Ascending aorta (tissue), 2 donors: ENCODE measurements around the gene F10. TPM values are rescaled to one million over a fixed set of nuclear protein-coding genes. Genes with fewer than 3 reads are reported as not detected.

Experiments used
- DNase-seq, 2 donors: peaks; one replicate each; pipeline ENCODE4 v3.0.0-alpha.2; 2019; ENCODE audit warnings: low spot score in 2 of 2
- H3K27ac ChIP-seq, 2 donors: fragments of 200-600 bp; sonication (generic); one replicate each; pipeline ENCODE4 v1.5.1; 2016 to 2017; ENCODE audit warnings: mild to moderate bottlenecking in 1 of 2
- H3K27me3 ChIP-seq: fragments of 200-600 bp; sonication (generic); one replicate; pipeline ENCODE4 v1.5.1; 2017
- H3K36me3 ChIP-seq, 2 donors: fragments of 200-600 bp; sonication (generic); one replicate each; pipeline ENCODE4 v1.5.1; 2016
- H3K4me1 ChIP-seq, 2 donors: fragments of 200-600 bp; sonication (generic); one replicate each; pipeline ENCODE4 v1.5.1; 2016 to 2017; ENCODE audit warnings: mild to moderate bottlenecking in 1 of 2
- H3K4me3 ChIP-seq, 2 donors: fragments of 200-600 bp; sonication (generic); one replicate each; pipeline ENCODE4 v1.5.1; 2016 to 2017; ENCODE audit warnings: mild to moderate bottlenecking in 1 of 2
- H3K9me3 ChIP-seq, 2 donors: fragments of 200-600 bp; sonication (generic); one replicate each; pipeline ENCODE4 v1.5.1; 2016
- CTCF ChIP-seq, 3 experiments: fragments of 200-600 bp in 2 of 3; fragments of 450-650 bp in 1 of 3; sonication (generic) in 2 of 3; IDR thresholded peaks; one replicate each; pipeline ENCODE4 v1.5.1; 2016 to 2019; ENCODE audit warnings: antibody characterized with exemption in 3 of 3, mild to moderate bottlenecking in 1 of 3, moderate library complexity in 1 of 3
- intact Hi-C: fragments of 100-400 bp; cut with DNase I; formaldehyde crosslinking; loops from one replicate; pipeline ENCODE4 v1.15.1; 2023
- total RNA-seq: library from RNA; depleted of rRNA; stranded (reverse); fragments of >200 nt; gene quantifications from one replicate; pipeline ENCODE4 v1.1.0, GENCODE V29; 2016

The F10 gene
- total RNA-seq, 1 donor from 2014 or later, result 15.8 TPM

- H3K9me3 ChIP-seq, result no peaks in the 10 kb centered on the region
- no peak overlapping the region for H3K4me3 ChIP-seq
- peak in 1 of 2 donors; percentile 44 for DNase-seq
- intact Hi-C loops, result no loop called here
- no peak for TF ChIP-seq CTCF (IDR thresholded peaks at IDR 0.05)
- no peaks in the 10 kb centered on the region for H3K36me3 ChIP-seq
- no peaks in the 10 kb centered on the region for H3K27me3 ChIP-seq
- no peaks in the 10 kb centered on the region for H3K4me1 ChIP-seq
- H3K27ac ChIP-seq, result no peak overlapping the region
These were observed 3.3 kb upstream of the F10 start for GRCh38 chr13:113119166-113119821.

- TF ChIP-seq CTCF (IDR thresholded peaks at IDR 0.05), result no peak
- no peaks in the 10 kb centered on the region for H3K36me3 ChIP-seq
- no peak overlapping the region for H3K4me3 ChIP-seq
- no peak overlapping the region for H3K27ac ChIP-seq
- H3K9me3 ChIP-seq, result no peaks in the 10 kb centered on the region
- H3K4me1 ChIP-seq, result no peaks in the 10 kb centered on the region
- intact Hi-C loops, result no loop called here
- peak in 1 of 2 donors; percentile 50 for DNase-seq
- H3K27me3 ChIP-seq, result no peaks in the 10 kb centered on the region
These were observed 2.8 kb upstream of the F10 start for GRCh38 chr13:113119822-113120189.

- intact Hi-C loops, result no loop called here
- Histone ChIP-seq H3K4me1 (no peaks in the 10 kb centered on the region), H3K36me3 (no peaks in the 10 kb centered on the region), H3K27me3 (no peaks in the 10 kb centered on the region), H3K4me3 (no peak overlapping the region), H3K9me3 (no peaks in the 10 kb centered on the region), H3K27ac (no peak overlapping the region)
- no peak for TF ChIP-seq CTCF (IDR thresholded peaks at IDR 0.05)
- peak in 1 of 2 donors; percentile 53 for DNase-seq
These were observed 2.1 kb upstream of the F10 start for GRCh38 chr13:113120300-113121182.

GRCh38 chr13:113121183-113121927, 1.2 kb upstream of the F10 start:
- no peaks in the 10 kb centered on the region for H3K27me3 ChIP-seq
- no peaks in the 10 kb centered on the region for H3K36me3 ChIP-seq
- no peak overlapping the region for H3K4me3 ChIP-seq
- no peak overlapping the region for H3K27ac ChIP-seq
- H3K4me1 ChIP-seq, result no peaks in the 10 kb centered on the region
- intact Hi-C loops, result no loop called here
- peak in 1 of 2 donors; percentile 60 for DNase-seq
- no peak for TF ChIP-seq CTCF (IDR thresholded peaks at IDR 0.05)
- H3K9me3 ChIP-seq, result no peaks in the 10 kb centered on the region

- H3K27ac ChIP-seq, result peak overlapping the region; percentile 36 to 53
- peak in 1 of 2 donors; percentile 56 for DNase-seq
- H3K9me3 ChIP-seq, result no peaks in the 10 kb centered on the region
- no peak for TF ChIP-seq CTCF (IDR thresholded peaks at IDR 0.05)
- intact Hi-C loops, result no loop called here
- no peaks in the 10 kb centered on the region for H3K4me1 ChIP-seq
- peak overlapping the region in 1 of 2 donors; percentile 53 for H3K4me3 ChIP-seq
- no peaks in the 10 kb centered on the region for H3K36me3 ChIP-seq
- no peaks in the 10 kb centered on the region for H3K27me3 ChIP-seq
These were observed 599 bp upstream of the F10 start for GRCh38 chr13:113121928-113122471.
